Measurements from ENCODE around the gene C14orf119.
"Not testable (repeated sequence)": the region's sequence is repeated elsewhere in the genome, so short reads cannot be mapped to it uniquely, and the experiment has no call there.

The C14orf119 gene

DNA sequence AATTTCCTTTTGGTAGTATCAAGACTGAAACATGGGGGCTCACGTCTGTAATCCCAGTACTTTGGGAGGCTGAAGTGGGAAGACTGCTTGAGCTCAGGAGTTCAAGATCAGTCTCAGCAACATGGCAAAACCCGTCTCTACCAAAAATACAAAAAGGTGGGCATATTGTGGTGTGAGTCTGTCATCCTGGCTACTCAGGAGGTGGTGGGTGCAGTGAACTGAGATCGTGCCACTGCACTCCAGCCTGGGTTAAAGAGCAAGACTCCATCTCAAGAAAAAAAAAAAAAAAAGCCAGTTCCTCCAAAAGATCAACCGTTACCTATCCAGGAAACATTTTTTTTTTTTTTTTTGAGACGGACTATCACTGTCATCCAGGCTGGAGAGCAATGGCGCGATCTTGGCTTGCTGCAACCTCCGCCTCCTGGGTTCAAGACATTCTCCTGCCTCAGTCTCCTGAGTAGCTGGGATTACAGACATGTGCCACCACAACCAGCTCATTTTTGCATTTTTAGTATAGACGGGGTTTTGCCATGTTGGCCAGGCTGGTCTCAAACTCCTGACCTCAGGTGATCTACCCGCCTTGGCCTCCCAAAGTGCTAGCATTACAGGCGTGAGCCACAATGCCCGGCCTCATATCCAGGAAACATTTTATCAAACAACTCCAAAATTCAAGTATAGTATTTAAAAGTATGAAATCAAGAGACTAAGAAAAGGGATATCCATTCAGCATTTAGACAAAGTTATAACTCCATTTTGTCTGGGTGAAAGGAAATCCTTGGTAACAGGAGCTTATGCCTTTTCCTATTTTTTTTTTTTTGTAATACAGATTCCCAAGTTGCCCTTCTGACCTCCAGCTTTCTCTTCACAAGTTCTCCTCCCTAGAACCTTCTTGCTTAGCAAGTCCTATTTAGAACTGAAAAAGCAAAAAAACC lies 3.7 kb upstream of the C14orf119 start:
- no peak for DNase-seq

DNA sequence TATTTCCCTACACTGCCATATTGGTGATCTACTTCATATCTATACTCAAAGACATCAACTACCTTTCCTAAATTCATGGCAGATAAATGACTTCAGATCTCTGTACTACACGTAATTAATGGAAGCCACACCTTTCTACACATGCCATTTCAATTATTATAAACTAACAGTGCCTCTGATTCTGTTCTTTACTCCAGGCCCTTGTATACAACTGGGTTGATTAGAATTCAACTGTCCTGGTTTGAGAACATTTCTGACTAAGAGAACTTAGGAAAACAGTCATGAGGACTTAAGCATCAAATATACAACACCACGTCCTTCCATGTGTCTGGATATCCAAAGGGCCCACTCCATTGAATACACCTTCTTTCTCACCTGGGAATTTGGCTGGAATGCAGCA lies 2.2 kb upstream of the C14orf119 start:
- no peak for DNase-seq

DNA sequence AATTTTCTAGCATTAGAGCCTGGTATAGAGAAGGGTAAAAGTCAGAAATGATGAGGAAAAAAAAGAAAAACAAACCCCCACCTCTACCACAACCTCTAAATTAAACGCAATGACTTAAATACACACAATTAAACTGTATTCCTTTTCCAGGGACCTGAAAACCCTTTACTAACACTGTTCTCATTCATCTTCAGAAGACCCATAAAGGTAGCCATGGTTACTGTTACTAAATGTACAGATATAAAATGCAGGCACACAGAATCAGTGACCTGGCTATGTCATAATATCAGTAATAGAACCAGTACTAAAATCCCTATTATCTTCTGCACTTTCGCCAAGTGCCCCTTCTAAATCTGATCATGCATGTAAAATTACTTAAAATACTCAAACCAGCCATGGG lies 1.8 kb upstream of the C14orf119 start:
- DNase-seq = no peak

DNA sequence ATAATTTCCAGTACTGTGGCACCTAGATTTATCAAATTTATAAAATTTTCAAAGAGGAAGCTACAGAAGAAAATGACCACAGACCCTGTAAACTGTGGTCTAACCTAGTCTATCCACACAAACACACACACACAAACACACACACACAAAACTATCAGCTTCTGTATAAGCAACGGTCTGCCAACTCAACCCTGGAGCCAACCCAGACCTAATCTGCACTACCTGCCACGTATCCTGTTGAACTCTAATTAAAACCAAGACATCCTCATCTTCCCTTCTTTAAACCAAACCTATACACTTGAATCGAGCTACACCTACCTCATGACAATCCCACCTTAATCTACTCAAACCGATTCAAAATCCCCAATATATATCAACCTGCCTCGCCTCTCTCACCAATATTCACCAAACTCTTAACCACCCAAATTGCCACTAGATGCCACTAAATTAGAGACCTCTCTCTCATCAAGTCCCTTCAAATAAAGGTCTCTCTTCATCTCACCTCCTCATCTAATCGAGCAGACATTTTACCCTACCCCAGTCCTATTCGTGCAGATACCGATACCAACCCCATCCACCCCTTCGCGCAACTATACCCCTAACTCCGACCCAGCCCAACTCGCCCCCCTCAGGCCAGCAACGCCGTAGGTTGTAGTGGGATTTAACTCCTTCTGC lies 1.2 kb upstream of the C14orf119 start:
- DNase-seq = no peak

DNA sequence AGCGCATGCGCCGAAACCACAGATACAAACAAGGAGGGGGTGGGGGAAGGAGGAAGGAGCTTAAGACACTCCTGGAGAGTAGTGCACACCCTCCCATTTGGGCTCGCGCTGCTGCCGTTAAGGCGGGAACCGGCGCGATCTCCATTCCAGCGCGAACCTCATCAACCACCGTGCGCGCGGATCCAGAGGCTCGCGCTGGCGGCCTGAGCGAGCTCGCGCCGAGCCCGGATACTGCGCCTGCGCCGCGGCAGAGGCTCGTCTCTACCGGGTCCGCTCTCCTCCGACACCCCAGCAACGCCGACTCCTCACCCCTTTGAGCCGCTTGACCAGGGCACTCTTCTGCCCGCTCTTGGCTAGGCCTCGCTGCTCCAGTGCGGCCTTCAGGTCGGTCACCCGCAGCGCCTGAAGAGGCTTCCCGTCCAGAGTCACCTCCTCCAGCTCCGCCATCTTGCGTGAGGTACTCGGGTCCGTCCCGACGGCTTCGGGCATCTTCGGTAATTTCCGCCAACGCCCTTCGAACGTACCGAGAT lies 574 bp upstream of the C14orf119 start, which contains the start of gene ACIN1:
TSS of gene ACIN1 (minus strand) at position 471 of the 530 bp plus-strand sequence. CDS start at position 447, 24 bp downstream.
- no peak for DNase-seq

DNA sequence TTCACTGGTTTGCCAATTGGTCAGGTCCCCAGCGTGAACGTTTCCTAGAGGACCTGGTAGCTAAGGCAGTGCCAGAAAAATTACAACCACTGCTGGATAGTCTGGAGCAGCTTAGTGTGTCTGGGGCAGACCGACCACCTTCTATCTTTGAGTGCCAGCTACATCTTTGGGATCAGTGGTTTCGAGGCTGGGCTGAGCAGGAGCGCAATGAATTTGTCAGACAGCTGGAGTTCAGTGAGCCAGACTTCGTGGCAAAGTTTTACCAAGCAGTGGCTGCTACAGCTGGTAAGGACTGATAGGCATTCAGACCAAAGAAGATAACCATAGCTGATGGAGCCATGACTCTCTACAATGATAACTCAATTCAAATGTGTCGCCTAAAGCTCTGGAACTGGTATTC lies 2.5 kb downstream of the C14orf119 start:
- DNase-seq = no peak

DNA sequence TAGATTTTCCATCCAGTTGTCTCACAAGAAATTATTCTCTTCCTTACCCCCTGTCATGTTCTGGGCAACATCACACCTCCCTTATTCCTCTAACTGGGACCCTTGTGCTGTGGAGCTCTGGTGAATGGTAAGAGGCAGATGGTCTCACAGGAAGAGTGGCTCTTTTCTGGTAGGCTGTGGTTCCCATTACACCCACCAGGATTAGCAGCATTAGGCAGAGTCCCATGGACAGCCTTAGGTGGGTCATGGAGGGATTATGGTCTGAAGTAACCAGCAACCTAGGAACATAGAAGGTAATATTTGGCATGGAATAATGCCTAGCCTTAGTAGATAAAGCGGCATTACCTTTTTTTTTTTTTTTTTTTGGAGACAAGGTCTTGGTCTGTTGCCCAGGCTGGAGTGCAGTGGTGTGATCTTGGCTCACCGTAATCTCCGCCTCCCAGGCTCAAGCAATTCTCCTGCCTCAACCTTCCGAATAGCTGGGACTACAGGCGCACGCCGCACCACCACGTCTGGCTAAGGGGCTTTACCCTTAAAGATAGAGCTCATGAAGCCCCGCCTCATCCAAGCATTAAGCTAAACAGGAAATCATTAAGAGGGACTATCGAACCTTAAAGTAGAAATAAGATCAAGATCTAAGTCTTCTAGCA lies 4.0 kb downstream of the C14orf119 start:
- DNase-seq = no peak

DNA sequence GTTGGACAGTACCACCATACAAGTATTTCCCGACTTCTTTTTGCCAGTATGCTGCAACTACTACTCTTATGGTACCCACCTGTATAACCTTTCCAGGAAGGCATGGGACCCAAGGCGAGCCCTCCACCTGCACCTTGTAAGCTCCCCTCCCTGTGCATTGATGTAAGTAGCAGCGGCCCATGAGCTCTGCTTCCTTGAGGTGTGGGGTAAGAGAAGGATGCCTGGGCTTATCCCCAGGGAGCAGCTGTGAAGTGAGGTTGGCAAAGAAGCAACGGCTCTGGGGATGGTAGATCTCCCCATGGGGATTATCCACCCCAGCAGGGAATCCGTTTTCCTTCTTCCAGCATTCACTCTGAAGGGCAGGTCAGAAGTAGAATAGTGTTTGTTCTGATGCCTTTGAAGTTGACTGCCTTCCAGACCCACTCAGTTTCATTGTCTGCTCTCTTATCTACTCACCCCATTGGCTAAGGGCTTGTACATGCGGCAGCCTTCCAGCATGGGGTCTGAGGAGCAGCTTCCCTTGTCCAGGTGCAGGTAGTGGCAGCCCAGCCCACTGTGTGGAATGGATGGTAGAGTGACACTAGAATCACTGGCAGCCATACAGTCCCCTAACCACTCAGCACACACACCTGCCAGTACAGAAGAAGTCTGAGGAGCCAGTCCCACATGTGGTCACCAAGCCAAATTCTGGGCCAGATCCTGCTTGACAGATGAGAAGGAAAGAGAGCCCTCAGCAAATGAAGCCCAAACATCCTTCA lies 6.1 kb downstream of the C14orf119 start:
- DNase-seq = no peak

DNA sequence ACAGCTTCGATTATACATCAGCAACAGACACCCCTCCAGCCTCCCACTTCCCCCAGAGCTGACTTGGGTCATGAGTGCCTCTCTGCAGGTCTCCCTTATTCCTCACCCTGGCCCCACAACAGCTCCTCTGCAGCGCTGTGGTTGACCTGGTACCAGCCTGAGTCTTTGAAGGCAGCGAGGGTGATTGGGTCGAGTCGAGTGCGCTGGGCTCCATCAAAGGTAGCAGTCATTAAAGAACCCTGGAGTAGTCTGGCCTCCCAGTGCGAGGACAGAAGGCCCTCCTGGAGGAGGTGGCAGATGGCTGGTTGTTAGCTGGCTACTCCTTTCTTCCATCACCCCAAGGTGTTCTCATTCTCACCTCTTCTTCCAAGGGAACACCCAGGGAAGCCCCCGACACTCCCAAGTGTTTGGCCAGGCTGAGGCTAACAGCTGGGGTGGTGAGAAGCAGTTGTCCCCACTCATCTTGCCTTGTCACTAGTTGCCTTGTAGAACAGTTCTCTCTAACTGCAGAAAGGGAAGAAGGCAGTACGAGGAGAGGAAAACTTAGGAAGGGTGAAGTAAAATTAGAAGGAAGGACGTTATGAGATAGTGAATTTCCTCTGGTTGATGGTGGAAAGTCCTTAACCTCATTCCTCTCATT lies 6.8 kb downstream of the C14orf119 start:
- DNase-seq = no peak

DNA sequence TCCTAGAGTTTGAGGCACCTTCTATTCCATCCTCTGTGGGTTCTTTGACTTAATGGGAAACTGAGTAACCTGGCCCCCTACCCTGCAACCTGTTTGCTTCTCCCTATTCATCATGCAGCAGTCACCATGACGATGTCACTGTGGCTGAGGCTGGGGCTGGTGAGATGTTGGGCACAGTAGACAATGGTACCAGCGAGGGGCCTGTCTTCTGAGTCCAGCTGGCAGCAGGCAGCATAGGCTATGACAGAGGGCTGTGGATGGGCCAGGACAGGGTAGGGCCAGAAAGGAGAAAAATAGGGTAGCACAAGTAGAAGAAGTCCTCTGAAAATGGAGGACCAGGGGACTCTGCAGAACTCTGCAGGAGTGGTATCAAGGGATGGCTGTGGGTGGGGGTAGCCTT lies 7.5 kb downstream of the C14orf119 start:
- DNase-seq = no peak

DNA sequence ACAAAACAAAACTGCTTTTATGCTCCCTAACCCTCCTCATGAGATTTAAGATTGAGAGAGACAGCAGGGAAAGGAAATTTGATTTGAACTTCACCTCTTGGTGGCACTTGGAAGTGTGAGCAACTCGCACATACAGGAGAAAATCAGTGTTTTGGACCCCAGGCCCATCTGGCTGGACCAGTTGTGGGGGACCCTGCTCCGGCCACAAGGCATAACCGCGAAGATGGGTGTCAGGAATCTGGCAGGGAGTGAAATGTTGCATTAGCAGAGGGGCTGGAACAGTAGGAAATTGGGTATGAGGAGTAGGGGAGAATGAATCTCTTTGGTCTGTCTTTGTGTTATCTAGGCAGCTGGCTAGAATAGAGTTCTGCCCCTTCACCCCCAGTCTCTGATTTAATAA lies 8.3 kb downstream of the C14orf119 start:
- DNase-seq = no peak

DNA sequence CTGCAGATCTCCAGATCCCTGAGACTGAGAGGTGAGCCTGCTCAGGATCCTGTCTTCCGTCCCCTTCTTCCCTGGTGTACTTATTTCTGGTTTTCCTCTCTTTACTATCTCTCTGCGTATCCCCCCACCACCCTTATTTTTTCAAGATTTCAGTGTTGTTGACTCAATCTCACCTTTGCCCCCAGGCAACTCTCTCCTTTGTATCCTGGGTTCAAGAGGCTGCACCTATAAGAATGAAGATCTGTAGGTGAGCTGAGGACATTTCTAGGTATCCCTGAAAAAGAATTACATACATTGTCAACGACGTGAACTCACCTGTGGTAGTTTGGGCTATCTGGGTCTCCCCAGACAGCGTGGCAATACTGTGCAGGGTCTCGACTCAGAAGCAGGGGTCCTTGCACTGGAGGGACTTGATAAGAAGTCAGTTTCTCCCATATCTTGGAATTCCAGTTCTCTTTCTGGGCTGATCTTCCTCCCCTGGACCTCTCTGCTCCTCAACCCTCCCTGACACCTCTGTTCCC lies 8.8 kb downstream of the C14orf119 start:
- no peak for DNase-seq

DNA sequence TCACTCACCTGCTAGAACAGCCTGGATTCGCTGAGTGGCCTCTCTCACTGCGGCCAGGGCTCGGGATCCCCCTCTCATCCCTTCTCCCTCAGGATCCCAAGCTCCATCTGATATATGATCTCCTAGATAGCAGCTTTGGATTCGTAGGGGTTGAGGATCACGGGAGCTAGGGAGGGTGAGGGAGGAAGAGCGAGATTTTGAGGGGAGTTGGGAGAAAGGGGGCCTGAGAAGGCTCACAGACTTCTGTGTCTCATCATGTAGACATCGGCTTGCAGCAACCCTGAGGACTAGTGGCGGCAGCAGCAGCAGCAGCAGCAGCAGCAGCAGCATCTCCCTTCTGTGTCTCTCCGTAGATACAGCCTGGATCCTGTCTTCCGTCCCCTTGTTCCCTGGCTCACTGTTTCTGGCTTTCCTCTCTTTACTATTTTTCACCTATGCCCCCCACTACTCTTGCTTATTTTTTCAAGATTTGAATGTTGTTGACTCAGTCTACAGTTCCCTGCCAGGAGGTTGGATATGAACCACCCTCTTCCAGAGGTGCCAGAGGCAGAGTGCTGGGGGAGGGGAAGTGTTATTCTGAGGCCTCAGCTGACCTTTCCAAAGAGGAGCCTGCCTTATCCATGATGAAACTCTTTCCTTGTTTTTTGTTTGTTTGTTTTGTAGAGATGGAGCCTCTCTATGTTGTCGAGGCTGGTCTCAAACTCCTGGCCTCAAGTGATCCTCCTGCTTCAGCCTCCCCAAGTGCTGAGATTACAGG lies 9.5 kb downstream of the C14orf119 start, which contains the start of gene CIROP:
TSS of gene CIROP (minus strand) at position 399 of the 757 bp plus-strand sequence. CDS start at position 330, 69 bp downstream.
- no peak for DNase-seq

DNA sequence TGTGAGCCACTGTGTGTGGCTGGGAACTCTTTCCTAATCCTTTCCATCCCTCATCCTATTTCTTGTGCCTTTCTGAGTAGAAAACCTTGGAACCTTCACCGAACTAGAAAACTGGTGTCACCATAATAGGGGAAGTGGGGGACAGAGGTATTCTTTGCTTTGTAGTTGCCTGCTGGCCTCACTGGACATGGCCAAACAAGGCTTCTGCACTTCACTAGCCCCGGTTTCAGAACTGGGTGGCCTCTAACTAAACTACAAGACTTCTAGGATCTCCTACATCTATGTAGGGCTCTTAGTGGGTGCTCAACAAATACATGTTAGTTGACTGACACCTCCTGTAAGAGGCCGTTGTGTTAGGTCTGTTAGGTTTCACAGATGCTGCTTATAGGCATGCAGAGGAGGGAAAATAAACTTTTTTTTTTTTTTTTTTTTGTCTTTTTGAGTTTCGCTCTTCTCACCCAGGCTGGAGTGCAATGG lies 10.1 kb downstream of the C14orf119 start:
- no peak for DNase-seq

DNA sequence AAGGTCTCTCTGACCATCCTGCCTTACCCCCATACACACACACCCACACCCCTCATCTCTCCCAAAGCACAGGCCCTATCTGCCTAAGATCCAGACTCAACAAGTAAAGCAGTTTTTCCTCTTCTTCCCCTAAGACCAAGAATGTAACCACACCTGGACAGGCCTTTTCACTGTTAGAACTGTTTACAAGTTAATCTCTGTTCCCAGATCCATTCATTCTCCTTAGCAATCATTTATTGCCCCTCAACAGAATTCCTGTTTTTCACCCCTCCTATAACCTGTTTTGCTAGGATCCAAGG lies 11.4 kb downstream of the C14orf119 start:
- no peak for DNase-seq

DNA sequence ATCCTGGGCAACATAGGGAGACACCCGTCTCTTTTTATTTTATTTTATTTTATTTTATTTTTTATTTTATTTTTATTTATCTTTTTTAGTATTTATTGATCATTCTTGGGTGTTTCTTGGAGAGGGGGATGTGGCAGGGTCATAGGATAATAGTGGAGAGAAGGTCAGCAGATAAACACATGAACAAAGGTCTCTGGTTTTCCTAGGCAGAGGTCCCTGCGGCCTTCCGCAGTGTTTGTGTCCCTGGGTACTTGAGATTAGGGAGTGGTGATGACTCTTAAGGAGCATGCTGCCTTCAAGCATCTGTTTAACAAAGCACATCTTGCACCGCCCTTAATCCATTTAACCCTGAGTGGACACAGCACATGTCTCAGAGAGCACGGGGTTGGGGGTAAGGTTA lies 12.3 kb downstream of the C14orf119 start:
- DNase-seq = not testable (repeated sequence)

DNA sequence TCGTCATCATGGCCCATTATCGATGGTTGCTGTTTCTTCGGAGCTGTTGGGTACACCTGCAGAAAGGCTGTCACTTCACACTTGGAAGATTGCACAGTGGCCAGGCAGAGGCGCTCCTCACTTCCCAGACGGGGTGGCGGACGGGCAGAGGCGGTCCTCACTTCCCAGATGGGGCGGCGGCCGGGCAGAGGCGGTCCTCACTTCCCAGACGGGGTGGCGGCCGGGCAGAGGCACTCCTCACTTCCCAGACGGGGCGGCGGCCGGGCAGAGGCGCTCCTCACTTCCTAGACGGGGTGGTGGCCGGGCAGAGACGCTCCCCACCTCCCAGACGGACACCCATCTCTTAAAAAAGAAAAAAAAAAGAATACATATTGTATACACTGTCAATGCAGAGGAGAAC lies 12.9 kb downstream of the C14orf119 start:
- DNase-seq = not testable (repeated sequence)

DNA sequence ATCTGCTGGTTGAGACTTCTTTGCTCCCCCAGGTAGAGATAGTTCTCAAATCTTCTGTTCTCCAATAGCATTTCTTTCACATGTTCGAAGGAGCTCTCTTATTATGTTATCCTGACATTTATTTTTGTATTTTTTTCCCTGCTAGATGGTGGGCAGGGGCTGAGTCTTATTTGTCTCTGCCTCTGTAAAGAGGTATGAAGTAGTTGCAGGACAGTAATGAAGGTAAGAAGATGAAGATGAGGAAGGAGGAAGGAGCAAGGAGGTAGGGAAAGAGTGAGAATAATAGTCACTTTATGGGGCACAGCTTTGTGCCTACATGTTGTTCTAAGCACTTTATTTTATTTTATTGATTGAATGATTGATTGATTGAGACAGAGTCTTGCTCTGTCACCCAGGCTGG lies 14.5 kb downstream of the C14orf119 start:
- DNase-seq = no peak

DNA sequence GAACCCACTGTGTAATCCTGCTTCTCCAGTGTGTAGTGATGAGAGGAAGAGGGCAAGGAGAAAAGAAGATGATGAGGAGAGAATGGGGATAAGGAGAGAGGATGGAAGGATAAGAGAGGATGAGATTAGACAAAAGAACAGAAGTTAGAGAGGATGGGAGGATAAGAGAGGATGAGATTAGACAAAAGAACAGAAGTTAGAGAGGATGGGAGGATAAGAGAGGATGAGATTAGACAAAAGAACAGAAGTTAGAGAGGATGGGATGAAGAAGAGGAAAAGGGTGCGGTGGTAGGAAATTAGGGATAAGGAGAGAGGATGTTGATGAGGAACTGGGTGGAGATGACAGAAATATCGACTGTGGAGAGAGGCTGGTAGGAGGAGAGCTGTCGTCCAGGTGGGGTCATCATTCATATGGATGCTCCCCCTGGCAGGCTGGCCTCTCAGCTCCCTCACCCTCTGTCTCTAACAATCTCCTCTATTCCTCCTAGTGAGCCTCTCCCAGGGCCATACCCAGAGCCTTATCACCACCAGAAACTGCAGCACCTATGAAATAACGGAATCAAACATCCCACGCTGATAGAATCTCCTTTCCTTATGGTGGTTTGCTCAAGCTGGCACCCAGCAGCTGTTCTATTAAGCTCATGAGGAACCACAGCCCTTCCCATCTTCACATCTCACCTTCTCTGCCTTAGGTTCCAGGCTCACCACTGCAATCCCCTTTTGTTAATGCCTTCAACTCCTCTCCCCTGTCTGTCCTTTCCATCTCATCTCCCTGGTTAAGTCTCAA lies 15.5 kb downstream of the C14orf119 start:
- DNase-seq = no peak

All from cerebellar nuclear complex (tissue), 1 donor.